GM21717 (cell line): ENCODE results near the gene RP2.

ENCODE experiments used
- ATAC-seq: cut with Tn5 transposase; IDR thresholded peaks from one replicate; pipeline ENCODE4 v1.9.1; 2021; ENCODE audit warnings: mild to moderate bottlenecking, moderate library complexity; ENCODE audit not compliant: unreplicated experiment

The RP2 gene

GRCh38 chrX:46917622-46918021 lies 80.8 kb downstream of the RP2 start:
- no peak for ATAC-seq

- no peak for ATAC-seq
These were observed 81.6 kb downstream of the RP2 start for GRCh38 chrX:46918434-46918833.

GRCh38 chrX:46920235-46920634 lies 83.4 kb downstream of the RP2 start:
- no peak for ATAC-seq

- no peak for ATAC-seq
These were observed 85.8 kb downstream of the RP2 start for GRCh38 chrX:46922611-46923010.

- ATAC-seq, result no peak
These were observed 90.9 kb downstream of the RP2 start for GRCh38 chrX:46927718-46928117.

GRCh38 chrX:46929439-46930261 lies 92.8 kb downstream of the RP2 start:
- no peak for ATAC-seq
